KOPT-K1 (cell line): ENCODE data around the gene MMP7.

ENCODE experiments used
- H3K27ac ChIP-seq: fragments of 200-600 bp; sonication (generic); 2 replicates; pipeline ENCODE4 v1.5.1; 2016; ENCODE audit warnings: antibody characterized with exemption, mild to moderate bottlenecking, low read depth, low read length; ENCODE audit not compliant: poor library complexity, severe bottlenecking
- H3K36me3 ChIP-seq: fragments of 200-600 bp; sonication (generic); 2 replicates; pipeline ENCODE4 v1.5.1; 2017; ENCODE audit warnings: antibody characterized with exemption, mild to moderate bottlenecking, low read length, moderate library complexity; ENCODE audit not compliant: insufficient read depth
- H3K9me3 ChIP-seq: fragments of 200-600 bp; sonication (generic); 2 replicates; pipeline ENCODE4 v1.5.1; 2017; ENCODE audit warnings: antibody characterized with exemption, low read length, mild to moderate bottlenecking; ENCODE audit not compliant: insufficient read depth, poor library complexity, severe bottlenecking

Gene MMP7

DNA sequence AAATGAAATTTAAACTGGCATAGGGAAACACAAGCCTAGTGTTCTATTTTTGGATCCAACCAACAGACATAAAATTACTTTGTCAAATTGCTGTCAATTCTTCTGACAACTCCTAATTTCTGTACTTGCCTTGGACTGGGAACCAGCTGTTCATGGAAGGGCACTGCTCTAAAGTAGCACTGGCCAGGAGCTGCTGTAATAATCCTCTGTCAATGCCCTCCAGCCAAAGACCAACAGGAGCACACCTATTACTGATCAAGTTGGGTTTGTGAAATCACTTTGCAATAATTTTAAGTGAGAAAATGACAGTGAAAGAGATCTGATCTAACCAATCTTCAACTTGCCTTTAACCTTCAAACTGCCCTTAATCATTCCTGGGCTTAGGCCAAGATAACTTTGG lies 59.1 kb downstream of the MMP7 start:
- Histone ChIP-seq H3K9me3 (no peaks in the 10 kb centered on the region), H3K27ac (no peak overlapping the region), H3K36me3 (no peaks in the 10 kb centered on the region)
